OCI-LY7 (cell line): ENCODE measurements around the gene URB2. TPM values are rescaled to one million over a fixed set of nuclear protein-coding genes. Genes with fewer than 3 reads are reported as not detected.
"Not testable (repeated sequence)": the region's sequence is repeated elsewhere in the genome, so short reads cannot be mapped to it uniquely, and the experiment has no call there.

Source experiments
- BruUV-seq: library from RNA; stranded (reverse); fragments of 400-500 nt; replicated peaks from 2 replicates; lab custom pipeline; 2021; lab: Mats Ljungman, UMichigan
- CTCF ChIA-PET: fragments of 300-600 bp; sonication (Branson Sonifier 250); formaldehyde crosslinking; loops from one replicate; lab custom pipeline; 2022; ENCODE audit warnings: antibody characterized with exemption; ENCODE audit not compliant: unreplicated experiment; lab: Charles Lee
- POLR2A ChIA-PET: fragments of 300-600 bp; sonication (Branson Sonifier 250); formaldehyde crosslinking; loops from one replicate; lab custom pipeline; 2022; ENCODE audit warnings: antibody characterized with exemption; lab: Charles Lee
- DNase-seq: peaks from one replicate; pipeline ENCODE4 v3.0.0-alpha.2; 2015; ENCODE audit warnings: low spot score
- H2AFZ ChIP-seq: fragments of 200-600 bp; sonication (generic), shearing (Covaris generic); 2 replicates; pipeline ENCODE4 v1.6.1; 2014; ENCODE audit warnings: mild to moderate bottlenecking, antibody characterized with exemption, low read length, moderate library complexity
- H3K27ac ChIP-seq: fragments of 200-600 bp; sonication (generic); 2 replicates; pipeline ENCODE4 v1.5.1; 2014; ENCODE audit warnings: mixed run types, low read depth, mild to moderate bottlenecking, moderate library complexity, low read length, inconsistent platforms; ENCODE audit not compliant: poor library complexity, severe bottlenecking
- H3K36me3 ChIP-seq: fragments of 200-600 bp; sonication (generic); 2 replicates; pipeline ENCODE4 v1.6.1; 2014; ENCODE audit warnings: mild to moderate bottlenecking, antibody characterized with exemption, low read length, moderate library complexity, mixed read lengths; ENCODE audit not compliant: insufficient read depth
- H3K4me1 ChIP-seq: fragments of 200-600 bp; sonication (generic); 2 replicates; pipeline ENCODE4 v1.5.1; 2014; ENCODE audit warnings: mild to moderate bottlenecking, low read length; ENCODE audit not compliant: insufficient read depth, poor library complexity, severe bottlenecking
- H3K4me2 ChIP-seq: fragments of 200-600 bp; sonication (generic); 2 replicates; pipeline ENCODE4 v1.6.1; 2014; ENCODE audit warnings: mild to moderate bottlenecking, low read length
- H3K4me3 ChIP-seq: fragments of 200-600 bp; sonication (generic); 2 replicates; pipeline ENCODE4 v1.5.1; 2014; ENCODE audit warnings: mild to moderate bottlenecking, low read depth, low read length; ENCODE audit not compliant: poor library complexity, severe bottlenecking
- H3K79me2 ChIP-seq: fragments of 200-600 bp; sonication (generic); 2 replicates; pipeline ENCODE4 v1.6.1; 2016; ENCODE audit warnings: low read depth, mild to moderate bottlenecking, low read length, moderate library complexity, mixed read lengths; ENCODE audit not compliant: insufficient read depth
- H3K9me2 ChIP-seq: fragments of 200-600 bp; sonication (generic); 2 replicates; pipeline ENCODE4 v1.6.1; 2016; ENCODE audit warnings: mild to moderate bottlenecking, low read length, mixed read lengths; ENCODE audit not compliant: insufficient read depth
- H3K9me3 ChIP-seq: fragments of 200-600 bp; sonication (generic); 2 replicates; pipeline ENCODE4 v1.6.1; 2014; ENCODE audit warnings: mild to moderate bottlenecking, mixed run types, low read length, mixed read lengths
- H4K20me1 ChIP-seq: fragments of 200-600 bp; sonication (generic); 2 replicates; pipeline ENCODE4 v1.6.1; 2014; ENCODE audit warnings: mild to moderate bottlenecking, antibody characterized with exemption, low read length, moderate library complexity, mixed read lengths; ENCODE audit not compliant: insufficient read depth
- CTCF ChIP-seq: fragments of 200-600 bp; sonication (generic); conservative IDR thresholded peaks from 2 replicates; pipeline ENCODE4 v1.5.1; 2014; ENCODE audit warnings: mild to moderate bottlenecking, antibody characterized with exemption, low read length, moderate library complexity, mixed read lengths
- EZH2phosphoT487 ChIP-seq: fragments of 200-600 bp; sonication (generic); IDR thresholded peaks from 2 replicates; pipeline ENCODE4 v1.6.1; 2018; ENCODE audit warnings: low read depth, borderline replicate concordance, mild to moderate bottlenecking, mixed run types, antibody characterized with exemption, low read length, moderate library complexity, mixed read lengths
- intact Hi-C: fragments of 100-400 bp; cut with micrococcal nuclease; formaldehyde crosslinking; loops from one replicate; pipeline ENCODE4 v1.10.0; 2022; ENCODE audit not compliant: unreplicated experiment
- total RNA-seq, 2 experiments: library from RNA; depleted of rRNA in 1 of 2; stranded (reverse); fragments of >200 nt in 1 of 2; shearing (Covaris generic) in 1 of 2; gene quantifications; 2 replicates each; pipeline ENCODE4 v1.2.3, GENCODE V29; 2014 to 2022

URB2 gene
- total RNA-seq, 2 experiments from 2014 or later, result 25.1 to 30.2 TPM

GRCh38 chr1:229619614-229620013 lies 6.4 kb upstream of the URB2 start:
- Histone ChIP-seq H3K4me3 (no peak overlapping the region), H3K36me3 (peaks cover 21% of the 10 kb centered on the region), H2AFZ (no peak overlapping the region), H3K79me2 (peaks cover 95% of the 10 kb centered on the region), H3K9me2 (no peaks in the 10 kb centered on the region), H3K4me1 (peaks cover 12% of the 10 kb centered on the region), H3K4me2 (no peak overlapping the region), H4K20me1 (peaks cover 22% of the 10 kb centered on the region), H3K9me3 (no peaks in the 10 kb centered on the region), H3K27ac (no peak overlapping the region)
- ChIA-PET POLR2A (interaction anchor here (0.6 to 1.4 kb wide), 2 partner anchors 32 to 59 kb away, joined by 3 to 6 read pairs; no protein-coding TSS in a partner anchor), CTCF (no interaction called here)
- intact Hi-C loops, result no loop called here
- no peak for DNase-seq
- TF ChIP-seq CTCF (no peak), EZH2phosphoT487 (no peak)
- BruUV-seq, result no TSS peak

- TF ChIP-seq CTCF (no peak), EZH2phosphoT487 (no peak)
- DNase-seq, result no peak
- H2AFZ ChIP-seq, result no peak overlapping the region
- CTCF ChIA-PET, result no interaction called here
- BruUV-seq, result no TSS peak
- intact Hi-C loops, result no loop called here
- no peak overlapping the region for H3K4me2 ChIP-seq
- peaks cover 95% of the 10 kb centered on the region for H3K79me2 ChIP-seq
- H3K36me3 ChIP-seq, result peaks cover 21% of the 10 kb centered on the region
- H3K4me3 ChIP-seq, result no peak overlapping the region
- H3K9me2 ChIP-seq, result no peaks in the 10 kb centered on the region
- peaks cover 25% of the 10 kb centered on the region for H4K20me1 ChIP-seq
- peaks cover 14% of the 10 kb centered on the region for H3K4me1 ChIP-seq
- no peaks in the 10 kb centered on the region for H3K9me3 ChIP-seq
- POLR2A ChIA-PET, result interaction anchor here (0.7 to 0.9 kb wide), 2 partner anchors 73 to 99 kb away, joined by 3 read pairs; no protein-coding TSS in a partner anchor
- no peak overlapping the region for H3K27ac ChIP-seq
These were observed 5.2 kb upstream of the URB2 start for GRCh38 chr1:229620876-229621275.

- Histone ChIP-seq H4K20me1 (peaks cover 25% of the 10 kb centered on the region), H2AFZ (no peak overlapping the region), H3K4me2 (no peak overlapping the region), H3K9me3 (no peaks in the 10 kb centered on the region), H3K4me3 (no peak overlapping the region), H3K9me2 (no peaks in the 10 kb centered on the region), H3K79me2 (peaks cover 93% of the 10 kb centered on the region), H3K27ac (no peak overlapping the region), H3K36me3 (peaks cover 21% of the 10 kb centered on the region), H3K4me1 (peaks cover 14% of the 10 kb centered on the region)
- TF ChIP-seq EZH2phosphoT487 (no peak), CTCF (no peak)
- no TSS peak for BruUV-seq
- intact Hi-C loops, result no loop called here
- POLR2A ChIA-PET, result interaction anchor here (0.9 kb wide), 1 partner anchor 74 kb away, joined by 3 read pairs; no protein-coding TSS in a partner anchor
- CTCF ChIA-PET, result no interaction called here
- DNase-seq, result no peak
These were observed 4.4 kb upstream of the URB2 start for GRCh38 chr1:229621663-229622062.

- POLR2A ChIA-PET, result interaction anchor here (0.6 to 2.2 kb wide), 5 partner anchors 10 to 246 kb away, joined by 3 to 17 read pairs (median 4); partner anchors contain the start of gene ABCB10
- CTCF ChIA-PET, intact Hi-C loops, H3K4me2 ChIP-seq, H3K9me3 ChIP-seq, H3K4me3 ChIP-seq, DNase-seq, BruUV-seq, H3K27ac ChIP-seq, H2AFZ ChIP-seq, H3K9me2 ChIP-seq: not testable (repeated sequence)
- Histone ChIP-seq H4K20me1 (peaks cover 30% of the 10 kb centered on the region), H3K4me1 (peaks cover 21% of the 10 kb centered on the region), H3K79me2 (peaks cover 93% of the 10 kb centered on the region), H3K36me3 (peaks cover 13% of the 10 kb centered on the region)
These were observed 3.4 kb upstream of the URB2 start for GRCh38 chr1:229622641-229623120.
